OCI-LY7 (cell line): ENCODE results near the gene CHMP4A. TPM values are rescaled to one million over a fixed set of nuclear protein-coding genes. Genes with fewer than 3 reads are reported as not detected.

Source experiments
- BruUV-seq: library from RNA; stranded (reverse); fragments of 400-500 nt; replicated peaks from 2 replicates; lab custom pipeline; 2021; lab: Mats Ljungman, UMichigan
- CTCF ChIA-PET: fragments of 300-600 bp; sonication (Branson Sonifier 250); formaldehyde crosslinking; loops from one replicate; lab custom pipeline; 2022; ENCODE audit warnings: antibody characterized with exemption; ENCODE audit not compliant: unreplicated experiment; lab: Charles Lee
- POLR2A ChIA-PET: fragments of 300-600 bp; sonication (Branson Sonifier 250); formaldehyde crosslinking; loops from one replicate; lab custom pipeline; 2022; ENCODE audit warnings: antibody characterized with exemption; lab: Charles Lee
- DNase-seq: peaks from one replicate; pipeline ENCODE4 v3.0.0-alpha.2; 2015; ENCODE audit warnings: low spot score
- H2AFZ ChIP-seq: fragments of 200-600 bp; sonication (generic), shearing (Covaris generic); 2 replicates; pipeline ENCODE4 v1.6.1; 2014; ENCODE audit warnings: mild to moderate bottlenecking, antibody characterized with exemption, low read length, moderate library complexity
- H3K27ac ChIP-seq: fragments of 200-600 bp; sonication (generic); 2 replicates; pipeline ENCODE4 v1.5.1; 2014; ENCODE audit warnings: mixed run types, low read depth, mild to moderate bottlenecking, moderate library complexity, low read length, inconsistent platforms; ENCODE audit not compliant: poor library complexity, severe bottlenecking
- H3K36me3 ChIP-seq: fragments of 200-600 bp; sonication (generic); 2 replicates; pipeline ENCODE4 v1.6.1; 2014; ENCODE audit warnings: mild to moderate bottlenecking, antibody characterized with exemption, low read length, moderate library complexity, mixed read lengths; ENCODE audit not compliant: insufficient read depth
- H3K4me1 ChIP-seq: fragments of 200-600 bp; sonication (generic); 2 replicates; pipeline ENCODE4 v1.5.1; 2014; ENCODE audit warnings: mild to moderate bottlenecking, low read length; ENCODE audit not compliant: insufficient read depth, poor library complexity, severe bottlenecking
- H3K4me2 ChIP-seq: fragments of 200-600 bp; sonication (generic); 2 replicates; pipeline ENCODE4 v1.6.1; 2014; ENCODE audit warnings: mild to moderate bottlenecking, low read length
- H3K4me3 ChIP-seq: fragments of 200-600 bp; sonication (generic); 2 replicates; pipeline ENCODE4 v1.5.1; 2014; ENCODE audit warnings: mild to moderate bottlenecking, low read depth, low read length; ENCODE audit not compliant: poor library complexity, severe bottlenecking
- H3K79me2 ChIP-seq: fragments of 200-600 bp; sonication (generic); 2 replicates; pipeline ENCODE4 v1.6.1; 2016; ENCODE audit warnings: low read depth, mild to moderate bottlenecking, low read length, moderate library complexity, mixed read lengths; ENCODE audit not compliant: insufficient read depth
- H3K9me2 ChIP-seq: fragments of 200-600 bp; sonication (generic); 2 replicates; pipeline ENCODE4 v1.6.1; 2016; ENCODE audit warnings: mild to moderate bottlenecking, low read length, mixed read lengths; ENCODE audit not compliant: insufficient read depth
- H3K9me3 ChIP-seq: fragments of 200-600 bp; sonication (generic); 2 replicates; pipeline ENCODE4 v1.6.1; 2014; ENCODE audit warnings: mild to moderate bottlenecking, mixed run types, low read length, mixed read lengths
- H4K20me1 ChIP-seq: fragments of 200-600 bp; sonication (generic); 2 replicates; pipeline ENCODE4 v1.6.1; 2014; ENCODE audit warnings: mild to moderate bottlenecking, antibody characterized with exemption, low read length, moderate library complexity, mixed read lengths; ENCODE audit not compliant: insufficient read depth
- EZH2phosphoT487 ChIP-seq: fragments of 200-600 bp; sonication (generic); IDR thresholded peaks from 2 replicates; pipeline ENCODE4 v1.6.1; 2018; ENCODE audit warnings: low read depth, borderline replicate concordance, mild to moderate bottlenecking, mixed run types, antibody characterized with exemption, low read length, moderate library complexity, mixed read lengths
- intact Hi-C: fragments of 100-400 bp; cut with micrococcal nuclease; formaldehyde crosslinking; loops from one replicate; pipeline ENCODE4 v1.10.0; 2022; ENCODE audit not compliant: unreplicated experiment
- total RNA-seq, 2 experiments: library from RNA; depleted of rRNA in 1 of 2; stranded (reverse); fragments of >200 nt in 1 of 2; shearing (Covaris generic) in 1 of 2; gene quantifications; 2 replicates each; pipeline ENCODE4 v1.2.3, GENCODE V29; 2014 to 2022
- TF ChIP-seq, protein P1 (sequence below): fragments of 200-600 bp; sonication (generic); conservative IDR thresholded peaks from 2 replicates; pipeline ENCODE4 v1.5.1; 2014; ENCODE audit warnings: mild to moderate bottlenecking, antibody characterized with exemption, low read length, moderate library complexity, mixed read lengths

The CHMP4A gene
- total RNA-seq, 2 experiments from 2014 or later, result 48.5 to 72.9 TPM

DNA sequence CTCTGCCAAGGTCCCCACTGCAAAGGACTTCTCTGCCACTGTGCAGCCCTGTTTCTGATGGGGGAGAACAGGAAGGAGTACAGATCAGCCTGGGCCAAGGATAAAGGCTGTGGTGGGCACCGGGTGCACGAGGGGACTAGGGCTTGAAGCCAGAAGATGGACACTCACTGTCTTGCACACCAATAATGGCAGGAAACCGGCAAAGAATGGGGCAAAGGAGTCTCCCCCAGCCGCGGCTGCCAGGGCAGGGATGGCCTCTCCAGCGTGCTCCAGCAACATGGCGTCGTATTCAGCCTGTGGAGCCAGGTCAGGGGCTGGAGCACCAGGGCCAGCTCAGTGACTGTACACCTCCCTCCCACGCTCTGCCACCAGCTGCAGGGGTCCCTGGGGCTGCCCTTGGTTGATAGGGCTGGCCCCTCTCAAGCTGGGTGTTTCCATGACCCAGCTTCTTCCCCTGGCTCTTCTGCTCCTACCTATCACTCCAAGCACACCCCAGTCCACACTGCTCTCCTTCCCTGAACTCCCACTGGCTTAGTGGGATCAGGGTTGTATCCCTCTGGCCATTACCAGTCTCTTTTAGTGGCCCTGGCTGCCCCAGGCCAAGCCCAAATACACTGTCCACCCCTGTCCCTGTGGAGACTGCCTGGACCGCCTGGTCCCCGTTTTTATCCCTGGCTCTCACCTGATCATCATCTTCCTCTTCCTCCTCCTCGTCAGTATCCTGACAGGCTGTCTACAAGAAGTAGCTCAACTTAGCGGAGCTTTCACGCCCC lies 31.0 kb downstream of the CHMP4A start:
- no peak overlapping the region for H2AFZ ChIP-seq
- CTCF ChIA-PET, result no interaction called here
- peaks cover 1% of the 10 kb centered on the region for H3K4me1 ChIP-seq
- H3K9me3 ChIP-seq, result no peaks in the 10 kb centered on the region
- H3K4me3 ChIP-seq, result no peak overlapping the region
- 0 out of 2 replicates have a peak, but pooled peaks cover 3% of the 10 kb centered on the region for H3K79me2 ChIP-seq
- TF ChIP-seq, protein P1, sequence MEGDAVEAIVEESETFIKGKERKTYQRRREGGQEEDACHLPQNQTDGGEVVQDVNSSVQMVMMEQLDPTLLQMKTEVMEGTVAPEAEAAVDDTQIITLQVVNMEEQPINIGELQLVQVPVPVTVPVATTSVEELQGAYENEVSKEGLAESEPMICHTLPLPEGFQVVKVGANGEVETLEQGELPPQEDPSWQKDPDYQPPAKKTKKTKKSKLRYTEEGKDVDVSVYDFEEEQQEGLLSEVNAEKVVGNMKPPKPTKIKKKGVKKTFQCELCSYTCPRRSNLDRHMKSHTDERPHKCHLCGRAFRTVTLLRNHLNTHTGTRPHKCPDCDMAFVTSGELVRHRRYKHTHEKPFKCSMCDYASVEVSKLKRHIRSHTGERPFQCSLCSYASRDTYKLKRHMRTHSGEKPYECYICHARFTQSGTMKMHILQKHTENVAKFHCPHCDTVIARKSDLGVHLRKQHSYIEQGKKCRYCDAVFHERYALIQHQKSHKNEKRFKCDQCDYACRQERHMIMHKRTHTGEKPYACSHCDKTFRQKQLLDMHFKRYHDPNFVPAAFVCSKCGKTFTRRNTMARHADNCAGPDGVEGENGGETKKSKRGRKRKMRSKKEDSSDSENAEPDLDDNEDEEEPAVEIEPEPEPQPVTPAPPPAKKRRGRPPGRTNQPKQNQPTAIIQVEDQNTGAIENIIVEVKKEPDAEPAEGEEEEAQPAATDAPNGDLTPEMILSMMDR, result no peak
- TF ChIP-seq EZH2phosphoT487, result no peak
- no TSS peak for BruUV-seq
- no peak overlapping the region for H3K27ac ChIP-seq
- no peaks in the 10 kb centered on the region for H4K20me1 ChIP-seq
- no peak for DNase-seq
- intact Hi-C loops, result no loop called here
- no peak overlapping the region for H3K4me2 ChIP-seq
- H3K9me2 ChIP-seq, result no peaks in the 10 kb centered on the region
- POLR2A ChIA-PET, result interaction anchor here (0.6 kb wide), 1 partner anchor 26 kb away, joined by 3 read pairs; no protein-coding TSS in a partner anchor
- H3K36me3 ChIP-seq, result peaks cover 86% of the 10 kb centered on the region

- BruUV-seq, result no TSS peak
- no peak overlapping the region for H2AFZ ChIP-seq
- H3K79me2 ChIP-seq, result no peaks in the 10 kb centered on the region
- H3K4me2 ChIP-seq, result no peak overlapping the region
- H3K36me3 ChIP-seq, result peaks cover 78% of the 10 kb centered on the region
- TF ChIP-seq EZH2phosphoT487, result no peak
- DNase-seq, result no peak
- CTCF ChIA-PET, result no interaction called here
- no peak overlapping the region for H3K27ac ChIP-seq
- no peaks in the 10 kb centered on the region for H4K20me1 ChIP-seq
- POLR2A ChIA-PET, result interaction anchor here (0.6 kb wide), 2 partner anchors 25 to 61 kb away, joined by 3 to 4 read pairs; no protein-coding TSS in a partner anchor
- no peaks in the 10 kb centered on the region for H3K4me1 ChIP-seq
- H3K4me3 ChIP-seq, result no peak overlapping the region
- H3K9me3 ChIP-seq, result no peaks in the 10 kb centered on the region
- H3K9me2 ChIP-seq, result no peaks in the 10 kb centered on the region
- intact Hi-C loops, result no loop called here
These were observed 31.8 kb downstream of the CHMP4A start for GRCh38 chr14:24181371-24182077.

DNA sequence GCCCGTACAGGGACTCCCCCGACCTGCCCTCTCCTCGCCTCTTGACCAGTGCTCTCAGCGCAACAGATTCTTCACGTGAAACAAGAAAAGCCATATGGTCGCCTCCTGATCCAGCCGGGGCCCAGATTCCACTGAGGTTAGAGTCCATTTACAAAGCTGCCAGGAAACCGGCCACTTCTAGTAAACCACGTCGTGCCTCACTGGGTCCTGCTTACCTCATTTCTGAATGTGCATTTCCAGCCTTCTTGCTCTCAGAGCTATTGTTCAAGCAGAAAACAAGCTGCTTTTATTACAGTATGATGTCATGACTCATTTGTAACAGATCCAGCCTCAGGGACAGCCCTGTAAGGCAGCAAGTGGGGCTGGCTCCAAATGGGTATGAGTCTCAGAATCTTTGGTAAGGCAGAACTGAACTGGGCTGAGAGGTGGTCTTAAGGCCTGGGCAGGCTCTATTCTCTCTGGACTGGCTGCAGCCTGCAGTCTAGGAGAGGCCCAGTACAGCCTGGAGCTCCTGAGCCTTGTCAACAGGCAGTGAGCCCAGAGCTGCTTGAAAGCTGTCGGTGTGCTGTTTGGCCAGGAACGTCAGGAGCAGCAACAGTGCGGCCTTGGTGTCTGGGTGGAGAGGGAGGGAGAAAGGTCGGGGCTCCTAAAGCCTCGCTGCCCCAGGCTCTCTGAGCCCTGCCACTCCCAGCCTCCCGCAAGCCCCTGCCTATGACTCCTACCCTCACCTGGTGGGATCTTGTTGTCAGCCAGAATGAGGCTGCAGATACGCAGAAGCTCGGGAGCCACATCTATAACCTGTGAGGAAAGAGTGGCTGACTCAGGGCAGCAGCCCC lies 33.1 kb downstream of the CHMP4A start:
- Histone ChIP-seq H3K4me1 (no peaks in the 10 kb centered on the region), H2AFZ (no peak overlapping the region), H3K9me2 (no peaks in the 10 kb centered on the region), H3K9me3 (no peaks in the 10 kb centered on the region), H4K20me1 (no peaks in the 10 kb centered on the region), H3K4me3 (no peak overlapping the region), H3K36me3 (peaks cover 65% of the 10 kb centered on the region), H3K27ac (no peak overlapping the region), H3K4me2 (no peak overlapping the region), H3K79me2 (no peaks in the 10 kb centered on the region)
- intact Hi-C loops, result no loop called here
- no TSS peak for BruUV-seq
- no peak for DNase-seq
- TF ChIP-seq, protein P1, result no peak
- no peak for TF ChIP-seq EZH2phosphoT487
- ChIA-PET POLR2A (interaction anchor here (0.5 to 0.6 kb wide), 3 partner anchors 19 to 961 kb away, joined by 3 read pairs; partner anchors contain the start of genes IRF9 and RNF31), CTCF (no interaction called here)
